Suppressor macrophage treated with lipopolysaccharide for 4 hours (primary cell): Measurements from ENCODE around the gene EDEM2.
"Not testable (repeated sequence)": the region's sequence is repeated elsewhere in the genome, so short reads cannot be mapped to it uniquely, and the experiment has no call there.

Experiments
- DNase-seq: peaks from one replicate; pipeline ENCODE4 v3.0.0-alpha.2; 2020

EDEM2 gene, protein sequence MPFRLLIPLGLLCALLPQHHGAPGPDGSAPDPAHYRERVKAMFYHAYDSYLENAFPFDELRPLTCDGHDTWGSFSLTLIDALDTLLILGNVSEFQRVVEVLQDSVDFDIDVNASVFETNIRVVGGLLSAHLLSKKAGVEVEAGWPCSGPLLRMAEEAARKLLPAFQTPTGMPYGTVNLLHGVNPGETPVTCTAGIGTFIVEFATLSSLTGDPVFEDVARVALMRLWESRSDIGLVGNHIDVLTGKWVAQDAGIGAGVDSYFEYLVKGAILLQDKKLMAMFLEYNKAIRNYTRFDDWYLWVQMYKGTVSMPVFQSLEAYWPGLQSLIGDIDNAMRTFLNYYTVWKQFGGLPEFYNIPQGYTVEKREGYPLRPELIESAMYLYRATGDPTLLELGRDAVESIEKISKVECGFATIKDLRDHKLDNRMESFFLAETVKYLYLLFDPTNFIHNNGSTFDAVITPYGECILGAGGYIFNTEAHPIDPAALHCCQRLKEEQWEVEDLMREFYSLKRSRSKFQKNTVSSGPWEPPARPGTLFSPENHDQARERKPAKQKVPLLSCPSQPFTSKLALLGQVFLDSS

DNA sequence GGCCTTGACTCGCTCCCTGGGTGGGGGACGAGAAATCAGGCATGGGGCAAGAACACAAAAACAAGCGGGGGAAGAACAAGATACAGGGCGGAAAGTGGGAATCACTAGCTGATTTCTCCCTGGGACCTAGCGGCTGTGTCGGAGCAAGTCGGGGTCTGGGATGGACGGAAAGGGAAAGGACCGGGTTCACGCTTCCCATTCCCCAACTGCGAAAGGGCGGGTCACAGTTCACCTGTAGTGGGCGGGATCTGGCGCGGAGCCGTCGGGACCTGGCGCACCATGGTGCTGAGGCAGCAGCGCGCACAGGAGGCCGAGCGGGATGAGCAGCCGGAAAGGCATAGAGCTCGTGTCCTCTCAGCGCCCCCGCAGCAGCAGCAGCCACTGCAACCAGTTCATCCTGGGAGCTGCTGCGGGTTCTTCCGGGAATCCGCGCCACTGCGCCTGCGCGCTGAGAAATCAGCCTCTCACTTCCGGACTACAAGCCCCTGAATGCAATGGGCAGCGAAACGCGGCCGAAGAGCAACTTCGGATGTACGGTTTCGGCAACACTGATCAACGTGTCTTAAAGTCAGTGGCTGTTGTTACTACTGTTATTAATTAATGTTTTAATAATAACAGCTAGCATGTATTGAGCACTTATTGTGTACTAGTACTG is at the start of gene EDEM2:
EDEM2 (minus strand) TSS at position 417 of the 655 bp plus-strand sequence; CDS start at position 339, 78 bp downstream.
- peak; percentile 99 for DNase-seq

GRCh38 chr20:35196313-35196712 is 49.2 kb upstream of the EDEM2 start:
- DNase-seq: no peak

- DNase-seq: not testable (repeated sequence)
Observed at GRCh38 chr20:35193031-35193791, 46.1 kb upstream of the EDEM2 start.

DNA sequence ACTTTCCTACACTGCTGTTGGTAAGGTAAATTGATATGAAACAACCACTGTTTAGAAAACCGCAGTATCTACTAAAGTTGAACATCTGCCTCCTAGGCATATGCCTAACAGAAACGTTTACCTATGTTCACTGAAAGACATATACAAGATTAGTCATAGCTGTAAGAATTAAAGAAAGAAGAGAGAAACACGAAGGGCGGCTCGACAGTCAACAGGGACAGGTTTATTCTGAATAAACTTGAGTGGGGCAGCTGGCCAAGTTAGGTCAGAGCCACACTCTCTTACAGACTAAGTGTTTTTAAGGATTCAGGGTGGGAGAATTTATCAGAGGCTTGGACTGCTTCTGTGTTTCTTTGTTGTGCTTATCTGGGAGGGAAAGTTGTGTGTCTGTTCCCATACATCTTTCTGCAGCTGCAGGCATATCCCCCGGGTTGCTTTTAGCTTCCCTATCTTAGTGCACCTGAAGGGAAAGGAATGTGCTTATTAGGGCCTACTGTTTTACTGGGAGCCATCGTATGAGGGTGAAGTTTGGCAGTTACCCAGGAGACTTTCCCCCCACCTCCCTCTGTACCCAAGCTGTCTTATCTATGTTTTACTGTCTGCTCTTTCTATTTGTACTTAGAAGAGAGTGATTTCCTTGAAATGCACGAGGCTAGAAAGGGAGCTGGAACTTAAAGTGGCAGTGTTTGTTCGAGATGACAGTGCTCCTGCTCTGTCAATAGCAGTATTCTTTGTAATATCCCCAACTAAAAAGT is 45.2 kb upstream of the EDEM2 start:
- DNase-seq: no peak

- no peak for DNase-seq
Observed at GRCh38 chr20:35191419-35192117, 44.4 kb upstream of the EDEM2 start.

GRCh38 chr20:35190556-35190955 is 43.4 kb upstream of the EDEM2 start:
- DNase-seq: no peak

DNA sequence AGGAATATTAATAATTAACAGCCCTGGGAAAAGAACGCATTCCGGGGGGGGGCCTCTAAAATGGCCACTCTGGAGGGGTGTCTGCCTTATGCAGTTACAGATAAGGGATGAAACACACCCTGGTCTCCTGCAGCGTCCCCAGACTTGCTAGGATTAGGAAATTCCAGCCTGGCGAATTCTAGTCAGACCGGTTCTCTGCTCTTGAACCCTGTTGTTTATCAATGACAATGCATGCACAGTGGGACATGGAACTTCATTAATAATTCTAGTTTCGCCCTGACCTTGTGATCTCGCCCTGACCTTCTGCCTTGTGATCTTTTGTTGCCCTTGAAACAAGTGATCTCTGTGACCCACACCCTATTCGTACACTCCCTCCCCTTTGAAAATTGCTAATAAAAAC is 42.1 kb upstream of the EDEM2 start:
- not testable (repeated sequence) for DNase-seq

- no peak for DNase-seq
Observed at GRCh38 chr20:35187584-35188190, 40.6 kb upstream of the EDEM2 start.

GRCh38 chr20:35186691-35187289 is 39.7 kb upstream of the EDEM2 start:
- DNase-seq: not testable (repeated sequence)

DNA sequence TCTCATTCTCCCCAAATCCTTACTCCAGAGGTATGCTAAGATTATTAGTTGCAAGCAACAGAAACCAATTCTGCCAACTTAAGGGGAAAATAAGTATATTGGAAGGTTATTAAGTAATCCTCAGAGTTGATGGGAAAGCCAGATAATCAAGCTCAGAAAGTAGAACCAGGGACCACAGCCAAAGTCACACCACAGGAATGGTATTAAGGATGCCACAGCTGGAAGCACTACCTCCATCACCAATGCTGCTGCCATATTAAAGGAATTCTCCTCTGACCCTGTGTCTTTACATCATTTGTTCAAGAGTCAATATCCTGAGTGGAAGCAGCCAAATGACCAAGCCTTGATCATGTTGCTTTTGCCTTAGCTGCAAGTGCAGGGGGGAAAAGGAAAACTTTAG is 34.6 kb upstream of the EDEM2 start:
- DNase-seq: no peak

GRCh38 chr20:35180266-35180665 is 33.1 kb upstream of the EDEM2 start:
- no peak for DNase-seq

DNA sequence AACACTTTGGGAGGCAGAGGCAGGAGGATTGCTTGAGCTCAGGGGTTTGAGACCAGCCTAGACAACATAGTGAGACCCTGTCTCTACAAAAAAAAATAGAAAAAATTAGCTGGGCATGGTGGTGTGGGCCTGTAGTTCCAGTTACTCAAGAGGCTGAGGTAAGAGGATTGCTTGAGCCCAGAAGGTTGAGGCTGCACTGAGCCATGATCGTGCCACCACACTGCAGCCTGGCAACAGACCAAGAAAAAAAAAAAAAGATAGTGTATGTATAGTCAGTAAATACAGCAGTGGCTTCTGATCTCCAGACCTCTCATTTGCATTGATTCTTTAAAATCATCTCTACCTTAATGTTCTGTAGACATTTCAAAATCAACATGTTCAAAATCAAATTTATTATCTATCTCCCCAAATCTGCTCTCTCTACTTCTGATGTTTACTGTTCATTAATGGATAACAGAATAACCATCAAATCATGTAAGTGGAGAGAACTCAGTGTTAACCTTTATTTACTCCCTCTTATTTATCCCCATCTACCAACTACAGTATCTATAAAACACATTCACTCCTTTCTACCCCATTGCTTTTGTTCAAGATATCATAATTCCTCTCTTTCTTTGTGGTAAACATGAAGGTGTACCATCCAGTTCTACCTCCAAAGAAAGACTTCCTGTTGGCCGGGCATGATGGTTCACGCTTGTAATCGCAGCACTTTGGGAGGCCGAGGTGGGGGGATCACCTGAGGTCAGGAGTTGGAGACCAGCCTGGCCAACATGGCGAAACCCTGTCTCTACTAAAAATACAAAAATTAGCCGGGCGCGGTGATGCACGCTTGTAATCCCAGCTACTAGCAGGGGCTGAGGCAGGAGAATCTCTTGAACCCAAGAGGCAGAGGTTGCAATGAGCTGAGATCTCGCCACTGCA is 32.4 kb upstream of the EDEM2 start:
- DNase-seq: no peak

DNA sequence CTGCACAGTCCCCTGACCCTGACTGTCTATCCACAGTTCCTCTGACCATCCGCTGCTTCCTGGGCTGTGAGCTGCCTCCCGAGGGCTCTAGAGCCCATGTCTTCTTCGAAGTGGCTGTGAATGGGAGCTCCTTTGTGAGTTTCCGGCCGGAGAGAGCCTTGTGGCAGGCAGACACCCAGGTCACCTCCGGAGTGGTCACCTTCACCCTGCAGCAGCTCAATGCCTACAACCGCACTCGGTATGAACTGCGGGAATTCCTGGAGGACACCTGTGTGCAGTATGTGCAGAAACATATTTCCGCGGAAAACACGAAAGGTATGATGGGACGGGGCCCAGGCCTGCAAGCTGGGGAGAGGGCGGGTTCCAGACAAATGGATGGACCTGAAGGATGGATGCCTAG is 29.0 kb upstream of the EDEM2 start:
- DNase-seq: no peak

DNA sequence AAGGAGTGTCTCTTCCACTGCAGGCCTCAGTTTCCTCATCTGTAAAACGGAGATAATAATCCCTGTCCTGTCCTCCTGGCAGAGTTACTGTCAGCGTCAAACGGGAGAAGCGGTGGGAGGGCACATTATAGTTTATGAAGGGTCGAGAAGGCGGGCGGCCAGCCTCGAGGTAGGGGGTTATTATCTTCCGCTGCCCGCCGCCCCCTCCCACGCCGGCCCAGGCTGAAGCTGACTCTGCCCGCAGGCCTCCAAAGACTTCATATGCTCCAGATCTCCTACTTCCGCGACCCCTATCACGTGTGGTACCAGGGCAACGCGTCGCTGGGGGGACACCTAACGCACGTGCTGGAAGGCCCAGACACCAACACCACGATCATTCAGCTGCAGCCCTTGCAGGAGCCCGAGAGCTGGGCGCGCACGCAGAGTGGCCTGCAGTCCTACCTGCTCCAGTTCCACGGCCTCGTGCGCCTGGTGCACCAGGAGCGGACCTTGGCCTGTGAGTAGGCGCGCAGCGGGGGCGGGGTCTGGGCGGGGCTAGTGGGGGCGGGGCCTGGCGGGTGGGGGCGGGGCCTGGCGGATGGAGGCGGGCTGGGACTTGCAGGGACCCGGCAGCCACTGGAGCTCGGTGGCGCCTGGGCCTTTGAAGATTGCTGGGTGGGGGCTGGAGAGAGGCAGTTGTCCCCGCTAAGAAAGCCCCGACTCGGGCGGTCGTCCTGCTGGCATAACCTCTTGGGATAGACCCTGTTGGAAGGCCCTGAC is 27.5 kb upstream of the EDEM2 start:
- DNase-seq: no peak

DNA sequence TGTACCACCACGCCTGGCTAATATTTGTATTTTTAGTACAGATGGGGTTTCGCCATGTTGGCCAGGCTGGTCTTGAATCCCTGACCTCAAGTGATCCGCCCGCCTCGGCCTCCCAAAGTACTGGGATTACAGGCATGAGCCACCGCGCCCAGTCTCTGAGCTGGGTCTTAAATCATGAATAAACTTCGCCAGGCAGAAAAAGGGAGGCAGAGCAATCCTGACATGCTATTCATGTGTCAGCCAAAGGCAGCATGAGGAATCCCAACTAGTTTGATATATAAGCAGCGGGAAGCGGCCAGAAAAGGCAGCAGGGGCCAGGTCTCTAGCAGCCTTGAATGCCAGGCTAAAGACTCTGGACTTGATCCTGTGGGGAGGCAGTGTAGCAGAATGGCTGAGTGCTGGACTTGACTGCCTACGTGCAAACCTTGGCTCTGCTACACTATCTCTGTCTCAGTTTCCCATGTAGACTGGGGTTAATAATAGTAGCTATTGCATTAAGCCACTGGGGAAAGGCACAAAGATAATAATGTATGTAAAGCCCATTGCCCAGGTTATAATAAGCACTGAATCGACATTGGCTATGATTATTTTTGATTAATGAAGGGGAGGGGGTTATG is 26.5 kb upstream of the EDEM2 start:
- DNase-seq: no peak

- no peak for DNase-seq
Observed at GRCh38 chr20:35172434-35172806, 25.3 kb upstream of the EDEM2 start.

GRCh38 chr20:35171753-35172433 is 24.8 kb upstream of the EDEM2 start, which contains the start of gene PROCR:
PROCR (plus strand) TSS chr20:35172072; CDS start chr20:35172155, 83 bp downstream.
- DNase-seq: peak; percentile 83

GRCh38 chr20:35171438-35171752 is 24.3 kb upstream of the EDEM2 start:
- DNase-seq: no peak
